HG02840 (cell line): ENCODE results near the gene CACNA1I.
A peak's percentile ranks its signal among the peaks of the same experiment; 100 is the strongest.
"Not testable (repeated sequence)": the region's sequence is repeated elsewhere in the genome, so short reads cannot be mapped to it uniquely, and the experiment has no call there.

ENCODE experiments used
- ATAC-seq: cut with Tn5 transposase; IDR thresholded peaks from one replicate; pipeline ENCODE4 v1.9.1; 2021; ENCODE audit warnings: mild to moderate bottlenecking, moderate library complexity, moderate number of reproducible peaks; ENCODE audit not compliant: unreplicated experiment, low FRiP score

The CACNA1I gene

DNA sequence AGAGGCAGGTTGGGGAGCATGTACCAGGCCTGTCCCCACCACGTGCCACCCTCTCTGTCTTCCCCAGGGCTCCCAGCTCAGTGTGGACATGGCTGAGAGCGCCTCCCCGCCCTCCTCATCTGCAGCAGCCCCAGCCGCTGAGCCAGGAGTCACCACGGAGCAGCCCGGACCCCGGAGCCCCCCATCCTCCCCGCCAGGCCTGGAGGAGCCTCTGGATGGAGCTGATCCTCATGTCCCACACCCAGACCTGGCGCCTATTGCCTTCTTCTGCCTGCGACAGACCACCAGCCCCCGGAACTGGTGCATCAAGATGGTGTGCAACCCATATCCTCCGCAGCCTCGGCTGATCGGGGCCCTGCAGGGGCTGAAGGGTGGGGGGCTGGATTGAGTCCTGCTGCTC lies at the start of gene CACNA1I:
CACNA1I (plus strand) TSS at position 89 of the 400 bp plus-strand sequence; CDS start at position 89, 0 bp downstream.
- ATAC-seq = no peak

DNA sequence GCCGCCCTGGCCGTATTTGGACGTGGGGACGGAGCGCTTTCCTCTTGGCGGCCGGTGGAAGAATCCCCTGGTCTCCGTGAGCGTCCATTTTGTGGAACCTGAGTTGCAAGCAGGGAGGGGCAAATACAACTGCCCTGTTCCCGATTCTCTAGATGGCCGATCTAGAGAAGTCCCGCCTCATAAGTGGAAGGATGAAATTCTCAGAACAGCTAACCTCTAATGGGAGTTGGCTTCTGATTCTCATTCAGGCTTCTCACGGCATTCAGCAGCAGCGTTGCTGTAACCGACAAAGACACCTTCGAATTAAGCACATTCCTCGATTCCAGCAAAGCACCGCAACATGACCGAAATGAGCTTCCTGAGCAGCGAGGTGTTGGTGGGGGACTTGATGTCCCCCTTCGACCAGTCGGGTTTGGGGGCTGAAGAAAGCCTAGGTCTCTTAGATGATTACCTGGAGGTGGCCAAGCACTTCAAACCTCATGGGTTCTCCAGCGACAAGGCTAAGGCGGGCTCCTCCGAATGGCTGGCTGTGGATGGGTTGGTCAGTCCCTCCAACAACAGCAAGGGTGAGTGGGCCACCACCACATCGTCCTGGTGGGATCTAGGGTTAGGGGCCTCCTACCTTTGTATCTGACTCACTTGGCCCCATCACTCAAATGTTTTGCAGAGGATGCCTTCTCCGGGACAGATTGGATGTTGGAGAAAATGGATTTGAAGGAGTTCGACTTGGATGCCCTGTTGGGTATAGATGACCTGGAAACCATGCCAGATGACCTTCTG lies 49.3 kb upstream of the CACNA1I start:
- ATAC-seq = not testable (repeated sequence)

DNA sequence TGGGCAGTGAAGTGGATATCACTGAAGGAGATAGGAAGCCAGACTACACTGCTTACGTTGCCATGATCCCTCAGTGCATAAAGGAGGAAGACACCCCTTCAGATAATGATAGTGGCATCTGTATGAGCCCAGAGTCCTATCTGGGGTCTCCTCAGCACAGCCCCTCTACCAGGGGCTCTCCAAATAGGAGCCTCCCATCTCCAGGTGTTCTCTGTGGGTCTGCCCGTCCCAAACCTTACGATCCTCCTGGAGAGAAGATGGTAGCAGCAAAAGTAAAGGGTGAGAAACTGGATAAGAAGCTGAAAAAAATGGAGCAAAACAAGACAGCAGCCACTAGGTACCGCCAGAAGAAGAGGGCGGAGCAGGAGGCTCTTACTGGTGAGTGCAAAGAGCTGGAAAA lies 48.5 kb upstream of the CACNA1I start:
- not testable (repeated sequence) for ATAC-seq

DNA sequence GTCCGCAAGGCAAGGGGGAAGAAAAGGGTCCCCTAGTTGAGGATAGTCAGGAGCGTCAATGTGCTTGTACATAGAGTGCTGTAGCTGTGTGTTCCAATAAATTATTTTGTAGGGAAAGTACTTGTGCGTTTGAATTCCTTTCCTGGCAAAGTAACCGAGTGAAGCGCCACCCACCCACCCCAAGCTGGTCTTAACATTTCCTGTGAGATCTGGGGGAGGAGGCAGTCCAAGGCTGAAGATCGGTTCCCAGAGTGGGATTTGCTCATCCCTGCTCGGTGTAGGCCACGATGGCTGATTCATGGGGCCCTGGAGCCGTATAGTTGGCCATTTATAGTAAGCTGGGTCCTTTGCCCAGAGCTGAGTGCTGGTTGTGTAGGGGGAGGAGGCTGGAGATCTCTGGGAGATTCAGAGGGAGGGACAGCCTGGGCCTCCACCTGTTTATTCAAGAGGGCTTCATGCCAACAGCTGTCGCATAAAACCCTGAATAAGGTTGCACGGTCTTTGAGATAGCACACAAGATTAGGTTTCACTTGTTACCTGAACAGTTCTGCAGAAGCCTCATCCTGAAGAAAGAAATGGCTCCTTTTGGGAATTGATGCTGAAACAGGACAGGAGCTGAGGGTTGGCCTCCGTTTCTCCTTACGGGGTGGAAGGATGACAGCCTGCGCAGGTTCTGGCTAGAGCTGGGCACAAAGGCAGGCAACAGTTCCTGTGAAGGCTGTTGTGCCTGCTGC lies 47.8 kb upstream of the CACNA1I start:
- no peak for ATAC-seq

DNA sequence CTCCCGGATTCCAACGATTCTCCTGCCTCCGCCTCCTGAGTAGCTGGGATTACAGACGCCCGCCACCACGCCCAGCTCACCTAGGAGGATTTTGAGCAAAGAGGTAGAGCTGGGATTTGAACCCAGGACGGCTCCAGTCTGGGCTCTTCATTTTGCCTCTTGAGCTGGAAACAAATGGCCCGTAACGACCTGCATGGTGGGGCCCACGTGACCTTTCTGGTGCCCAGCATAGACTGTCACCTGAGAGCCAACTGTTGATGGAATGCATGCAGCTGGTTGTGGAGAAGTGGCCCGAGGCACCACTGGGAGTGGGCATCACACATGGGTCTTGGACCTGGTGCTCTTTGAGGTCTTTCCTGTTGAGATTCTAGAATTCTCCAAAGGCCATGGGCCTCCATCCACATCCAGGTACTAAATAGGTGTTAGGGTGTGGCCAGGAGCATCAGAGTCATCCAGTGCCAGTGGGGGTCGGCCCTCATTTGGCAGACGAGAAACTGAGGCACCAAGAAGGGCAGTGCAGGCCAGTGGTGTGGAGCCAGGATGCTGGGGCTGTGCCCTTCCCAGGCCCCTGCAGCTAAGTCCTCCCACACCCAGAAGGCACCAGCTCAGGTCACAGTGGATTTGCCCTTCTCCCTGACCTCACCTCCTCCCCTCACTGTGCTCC lies 46.3 kb upstream of the CACNA1I start:
- ATAC-seq = no peak

DNA sequence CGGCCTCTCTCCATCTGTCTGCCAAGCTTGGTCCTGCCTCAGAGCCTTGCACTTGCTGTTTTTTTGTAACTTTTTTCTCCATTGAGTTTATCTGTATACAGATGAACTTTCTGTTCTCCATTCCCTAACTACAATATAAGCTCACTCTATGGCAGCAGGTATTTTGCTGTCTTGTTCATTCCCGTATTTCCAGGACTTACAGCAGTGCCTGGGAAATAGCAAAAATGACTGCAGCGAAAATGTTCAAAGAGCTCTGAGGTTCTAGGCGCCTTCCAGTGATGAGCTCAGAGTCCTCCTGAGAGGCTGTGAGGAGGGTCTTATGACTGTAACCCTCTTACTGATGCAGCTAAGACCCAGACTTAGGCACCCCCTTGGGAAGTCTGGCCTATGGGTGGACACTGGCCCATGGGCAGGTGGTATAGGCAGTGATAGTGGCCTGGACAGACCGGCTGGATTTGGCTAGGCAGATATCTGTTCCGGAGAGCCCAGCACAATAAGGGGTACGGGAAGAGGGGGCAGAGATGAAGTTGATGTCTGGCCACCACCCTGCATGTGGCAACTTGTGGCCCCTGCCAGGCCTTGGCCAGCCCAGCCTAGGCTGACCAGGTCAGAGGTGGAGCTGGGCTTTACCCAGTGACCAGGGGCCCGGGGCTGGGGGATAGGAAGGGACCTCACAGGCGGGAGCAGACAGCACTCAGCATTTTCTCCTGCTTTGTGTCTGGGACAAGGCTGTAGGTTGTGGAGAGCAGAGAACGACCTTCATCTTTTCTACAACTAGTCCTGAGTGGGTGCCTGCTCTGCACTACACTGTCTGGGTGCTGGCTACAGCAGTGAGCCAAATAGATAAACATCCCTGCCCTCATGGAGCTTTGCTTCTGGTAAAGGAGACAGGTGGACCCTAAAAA lies 45.5 kb upstream of the CACNA1I start:
- ATAC-seq = no peak

DNA sequence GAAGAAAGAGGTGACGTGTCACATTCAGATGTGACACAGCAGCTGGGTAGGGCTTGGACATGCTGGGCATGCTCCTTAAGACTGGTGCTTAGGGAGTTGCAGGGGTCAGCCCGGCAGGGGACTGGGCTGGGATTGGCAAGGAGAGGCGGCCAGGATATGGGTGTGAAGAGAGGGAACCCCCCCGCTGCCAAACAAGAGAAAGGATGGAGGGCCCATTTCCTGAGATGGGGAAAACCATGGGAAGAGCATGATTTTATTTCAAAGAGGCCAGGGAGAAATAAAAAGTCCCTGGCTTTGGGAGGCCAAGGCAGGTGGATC lies 44.9 kb upstream of the CACNA1I start:
- ATAC-seq = no peak

DNA sequence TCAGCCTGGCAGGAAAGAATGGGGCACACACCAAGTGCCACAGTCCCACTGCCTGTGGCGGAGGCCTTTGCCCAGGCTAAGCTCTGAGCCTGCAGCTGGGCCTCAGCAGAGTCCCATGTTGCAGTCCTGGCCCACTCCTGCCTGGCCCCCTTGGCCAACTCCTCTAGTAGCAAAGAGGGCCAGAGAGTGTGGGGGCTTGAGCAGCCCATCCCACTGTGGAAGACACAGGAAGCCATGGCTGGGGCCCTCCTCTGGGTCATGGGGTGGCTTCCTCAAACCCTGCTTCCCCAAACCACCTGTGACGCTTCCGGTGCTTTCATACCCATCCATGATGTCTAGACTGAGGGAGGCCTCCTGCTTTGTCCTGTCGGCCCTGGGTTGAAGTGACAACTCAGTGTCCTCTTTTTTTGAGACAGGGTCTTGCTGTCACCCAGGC lies 43.8 kb upstream of the CACNA1I start:
- no peak for ATAC-seq

DNA sequence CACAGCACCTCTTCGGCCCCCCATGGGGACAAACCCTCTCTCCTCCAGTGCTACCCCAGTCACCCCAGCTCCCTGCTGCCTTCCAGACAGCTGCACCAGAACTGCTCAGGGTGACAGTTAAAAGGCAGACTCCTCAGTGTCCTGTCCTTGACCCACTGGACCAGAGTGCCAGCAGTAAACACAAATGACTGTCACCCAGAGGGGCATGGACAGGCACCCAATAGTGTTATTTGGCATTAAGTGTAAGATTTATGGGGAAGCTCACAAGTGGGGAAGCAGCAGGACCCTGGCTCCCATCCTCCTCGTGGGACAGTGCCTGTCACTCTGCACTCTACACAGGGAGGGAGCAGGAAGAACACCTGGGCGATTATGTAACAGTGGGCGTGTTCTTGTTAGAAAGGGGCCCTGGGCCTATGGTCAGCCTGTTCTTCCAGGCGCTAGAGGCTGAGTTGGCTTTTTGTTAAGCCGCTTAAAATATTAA lies 43.0 kb upstream of the CACNA1I start:
- ATAC-seq = no peak

DNA sequence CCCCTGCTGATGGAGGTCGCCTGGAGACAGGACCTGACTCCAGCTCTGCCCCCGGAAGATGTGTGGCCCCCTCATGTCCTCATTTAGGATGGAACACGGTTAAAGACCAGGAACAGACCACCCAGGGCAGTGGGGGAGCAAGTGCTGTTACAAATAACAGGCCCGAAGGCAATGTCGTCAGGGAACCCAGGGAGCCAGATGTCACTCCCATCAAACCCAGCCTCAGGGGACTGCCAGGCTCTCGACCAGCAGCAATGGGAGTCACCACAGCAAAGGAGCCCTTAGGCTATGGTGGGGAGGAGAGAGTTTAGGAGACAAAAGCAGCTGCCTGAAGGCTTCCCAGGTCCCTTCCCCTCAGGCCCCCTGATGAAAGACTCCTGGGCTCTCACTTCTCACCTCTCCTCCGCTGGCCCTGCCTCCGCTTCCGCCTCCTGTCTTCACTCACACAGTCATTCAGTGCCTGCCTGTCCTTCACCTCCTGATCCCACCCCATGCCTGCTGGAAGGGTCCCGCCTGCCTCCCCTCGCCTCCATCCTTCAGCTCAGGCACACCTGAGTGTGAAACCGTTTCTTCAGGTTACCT lies 42.4 kb upstream of the CACNA1I start:
- ATAC-seq = no peak

DNA sequence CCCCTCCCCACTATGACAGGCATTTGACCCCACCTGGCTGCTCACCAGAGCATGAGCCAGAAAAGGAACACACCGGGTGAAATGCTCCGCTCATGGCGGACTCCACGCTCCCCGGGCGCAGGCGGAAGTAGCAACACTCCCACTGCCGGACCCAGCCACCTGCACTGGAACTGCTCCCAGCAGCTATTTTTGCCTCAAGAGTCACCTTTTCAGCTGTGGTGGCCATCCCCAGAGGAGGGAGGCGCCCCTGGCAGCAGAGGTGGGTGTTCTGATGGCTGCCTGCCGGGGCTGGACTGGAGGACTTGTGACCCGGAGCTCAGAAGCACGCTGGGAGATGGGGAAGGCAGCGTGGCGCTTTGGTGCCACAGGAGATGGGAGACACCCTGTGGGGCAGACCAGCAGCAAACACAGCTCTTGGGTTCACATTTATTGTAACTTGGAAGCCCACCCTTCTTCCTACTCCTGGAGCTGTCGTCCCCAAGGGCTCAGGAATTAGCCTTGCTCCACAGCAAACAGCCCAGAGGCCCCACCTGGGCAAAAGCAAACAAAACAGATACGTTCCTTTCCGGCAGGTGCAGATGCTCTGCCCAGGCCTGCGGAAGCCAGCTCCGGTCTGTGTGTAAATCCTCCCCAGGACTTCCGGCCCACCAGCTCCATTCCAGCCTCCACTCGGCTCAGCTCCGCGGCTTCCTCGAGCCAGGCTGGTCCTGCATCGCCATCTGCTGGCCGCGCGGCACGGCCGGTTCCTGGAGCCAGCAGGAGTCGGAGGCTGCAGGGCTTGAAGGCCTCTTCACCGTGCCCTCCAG lies 41.7 kb upstream of the CACNA1I start:
- peak; percentile 31 for ATAC-seq

DNA sequence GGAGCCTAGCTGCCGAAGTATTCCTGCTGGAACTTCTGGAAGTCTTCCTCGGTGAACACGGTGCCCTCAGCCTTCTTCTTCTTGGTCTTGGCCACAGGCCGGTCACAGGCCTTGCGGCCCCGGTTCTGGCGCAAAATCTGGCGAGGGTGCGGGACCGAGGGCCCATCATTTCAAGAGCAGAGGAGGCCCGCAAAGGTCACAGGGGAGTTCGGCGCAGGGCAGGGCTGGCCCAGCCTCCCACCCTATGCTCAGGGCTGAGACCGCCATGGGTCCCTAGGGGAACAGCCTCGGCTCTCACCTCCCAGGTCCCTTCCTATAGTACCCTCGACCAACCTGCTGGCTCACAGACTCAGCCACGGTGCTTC lies 41.1 kb upstream of the CACNA1I start:
- no peak for ATAC-seq

DNA sequence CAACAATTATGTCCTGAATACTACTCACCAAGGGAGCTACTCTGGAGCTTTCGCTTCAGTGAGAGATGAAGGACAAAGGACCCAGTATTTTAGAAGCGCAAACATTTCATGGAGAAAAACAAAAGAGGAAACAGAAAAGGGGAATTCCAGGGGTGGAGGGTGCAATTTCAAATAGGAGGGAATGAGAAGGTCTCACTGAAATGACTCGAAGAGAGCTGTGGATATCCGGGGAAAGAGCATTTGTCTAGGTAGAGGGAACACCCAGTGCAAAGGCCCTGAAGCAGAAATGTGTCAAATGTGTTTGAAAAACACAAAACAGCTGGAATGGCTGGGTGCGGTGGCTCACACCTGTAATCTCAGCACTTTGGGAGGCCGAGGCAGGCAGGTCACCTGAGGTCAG lies 40.4 kb upstream of the CACNA1I start:
- ATAC-seq = no peak

DNA sequence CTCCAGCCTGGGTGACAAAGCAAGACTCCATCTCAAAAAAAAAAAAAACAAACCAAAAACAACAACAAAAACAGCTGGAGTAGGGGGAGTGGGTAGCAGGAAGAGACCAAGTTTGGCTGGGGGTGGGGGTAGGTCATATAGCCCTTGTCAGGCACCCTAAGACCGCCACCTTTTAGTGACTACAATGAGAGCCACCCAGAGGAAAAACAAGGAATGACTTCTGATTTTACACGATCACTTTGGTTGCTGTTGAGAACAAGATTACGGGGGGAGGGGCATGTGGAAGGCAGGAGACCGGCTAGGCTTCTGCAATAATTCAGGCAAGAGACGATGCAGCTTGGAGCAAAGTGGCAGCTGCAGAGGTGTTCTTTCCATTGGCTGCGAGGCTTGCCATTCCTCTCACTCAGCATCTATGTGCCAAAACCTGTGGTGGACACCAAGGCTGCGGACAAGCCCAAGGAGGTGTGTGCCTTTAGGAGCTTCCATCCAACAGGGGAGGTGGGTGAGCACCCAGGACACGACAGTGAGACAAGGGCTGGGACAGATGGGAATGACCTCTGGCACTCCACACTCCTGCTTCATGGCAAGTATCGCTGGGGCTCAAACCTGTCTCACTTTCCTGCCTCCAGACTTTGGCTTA lies 39.7 kb upstream of the CACNA1I start:
- ATAC-seq = no peak

DNA sequence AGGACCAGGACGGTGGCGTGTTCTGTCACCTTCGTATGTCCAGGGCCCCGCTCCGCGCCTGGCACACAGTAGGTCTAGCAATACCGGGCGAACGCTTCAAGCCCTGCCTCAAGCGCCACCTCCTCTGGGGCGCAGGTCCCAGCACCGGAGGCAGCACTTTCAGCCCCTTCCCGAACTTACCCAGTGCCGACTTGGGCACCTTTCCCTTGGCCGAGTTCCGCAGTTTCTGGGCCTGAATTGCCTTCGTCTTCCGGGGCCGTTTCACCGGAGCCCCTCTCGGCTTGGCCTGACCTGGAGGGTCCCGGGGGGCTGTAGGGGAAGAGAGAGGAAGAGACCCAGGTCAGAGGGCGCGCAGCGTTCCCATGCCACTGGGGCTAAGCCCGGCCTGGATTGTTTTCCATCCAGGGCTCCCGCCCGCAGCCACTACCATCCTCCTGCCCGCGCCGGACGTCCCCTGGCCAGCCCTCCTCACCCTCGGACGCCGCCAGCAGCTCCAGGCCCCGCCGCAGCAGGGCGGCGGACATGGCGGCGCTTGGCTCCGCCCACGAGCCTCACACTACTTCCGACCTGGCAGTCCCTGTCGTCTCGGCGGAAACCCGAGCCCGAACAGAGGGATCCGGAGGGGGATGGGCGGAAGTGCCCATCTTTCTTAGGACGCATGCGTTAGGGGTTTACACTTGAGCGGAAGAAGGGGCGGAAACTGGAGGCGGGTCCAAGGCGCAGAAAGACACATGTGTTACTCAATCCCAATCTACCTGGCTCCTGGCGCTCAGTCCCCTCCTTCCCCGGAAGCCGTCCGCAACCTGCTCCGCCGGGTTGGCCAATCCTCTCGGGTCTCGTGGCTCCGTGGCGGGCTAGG lies 38.1 kb upstream of the CACNA1I start, which contains the start of gene RPS19BP1:
RPS19BP1 (minus strand) TSS at position 534 of the 859 bp plus-strand sequence; CDS start at position 524, 10 bp downstream.
- ATAC-seq = peak; percentile 78

DNA sequence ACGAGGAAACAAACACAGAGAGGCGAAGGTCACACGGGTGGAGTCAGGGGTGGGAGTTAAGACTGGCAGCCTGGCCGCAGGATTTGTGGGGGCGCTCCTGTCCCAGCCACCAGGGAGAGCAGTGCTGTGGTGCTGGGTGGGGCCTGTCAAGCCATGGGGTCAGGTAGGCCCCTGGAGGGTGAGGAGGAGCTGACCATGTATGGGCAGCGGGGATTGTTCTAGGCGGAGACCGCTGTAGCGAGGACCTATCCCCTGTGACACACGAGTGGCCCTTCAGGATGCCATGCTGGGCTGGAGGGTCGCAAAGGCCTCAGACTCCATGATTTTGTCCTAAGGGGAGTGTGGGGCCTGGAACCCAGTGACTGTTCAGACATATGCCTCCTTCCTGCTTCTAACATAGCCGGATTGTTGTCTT lies 36.5 kb upstream of the CACNA1I start:
- no peak for ATAC-seq

DNA sequence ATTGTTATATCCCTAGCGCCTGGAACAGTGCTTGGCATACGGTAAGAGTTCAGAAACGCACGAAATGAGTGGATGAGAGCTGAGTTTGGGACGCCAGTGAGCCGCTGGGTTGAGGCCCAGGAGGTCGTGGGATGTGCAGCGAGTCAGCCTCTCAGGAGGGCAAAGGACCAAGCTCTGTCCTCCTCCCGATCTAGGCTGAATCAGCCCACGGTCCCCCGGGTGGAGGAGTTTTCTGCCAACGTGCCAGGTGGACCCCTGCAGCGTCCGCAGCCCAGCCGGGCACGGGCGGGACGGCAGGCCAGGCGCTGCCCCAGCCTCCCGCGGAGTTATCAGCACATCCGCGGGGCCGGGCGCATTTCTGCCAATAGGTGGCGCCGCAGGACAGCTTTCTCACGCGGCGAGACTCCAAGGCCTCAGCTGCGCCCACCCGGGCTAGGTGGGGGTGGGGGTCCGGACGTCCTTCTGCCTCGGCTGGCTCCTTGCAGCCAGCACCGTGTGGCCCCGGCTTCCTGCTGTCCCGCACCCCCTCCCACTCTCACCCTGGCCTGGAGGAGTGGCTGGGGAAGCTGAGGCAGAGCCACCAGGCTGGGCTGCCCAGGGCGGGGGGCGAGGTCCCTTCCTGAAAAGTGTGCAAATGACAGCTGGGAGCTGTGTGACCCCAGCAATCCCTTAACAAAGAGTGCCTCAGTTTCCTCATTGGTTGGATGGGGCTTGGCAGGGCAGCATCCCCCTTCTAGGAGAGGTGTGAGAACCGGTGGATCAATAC lies 35.8 kb upstream of the CACNA1I start:
- ATAC-seq = no peak
